Psoas muscle (tissue), 8 donors: Measurements from ENCODE around the gene TEAD4. TPM values are rescaled to one million over a fixed set of nuclear protein-coding genes. Genes with fewer than 3 reads are reported as not detected.
A peak's percentile ranks its signal among the peaks of the same experiment; 100 is the strongest.

Experiments used
- ATAC-seq, 4 donors: fragments of 200-7000 bp; cut with Tn5 transposase; one replicate each; pipeline ENCODE4 v1.9.1; 2020; ENCODE audit warnings: moderate library complexity in 3 of 4, mild to moderate bottlenecking in 2 of 4
- DNase-seq, 2 donors: peaks; one replicate each; pipeline ENCODE4 v3.0.0-alpha.2; 2020
- H3K27ac ChIP-seq: fragments of 200-600 bp; one replicate; pipeline ENCODE4 v1.8.0; 2022
- H3K27me3 ChIP-seq, 3 donors: fragments of 200-600 bp in 1 of 3; one replicate each; pipeline versions ENCODE4 v1.6.1 to v1.8.0; 2013 to 2022; ENCODE audit warnings: low read length in 2 of 3, mild to moderate bottlenecking in 2 of 3, moderate library complexity in 1 of 3; ENCODE audit not compliant: insufficient read depth in 3 of 3
- H3K36me3 ChIP-seq, 2 donors: fragments of 200-600 bp in 1 of 2; one replicate each; pipeline versions ENCODE4 v1.6.1 to v1.8.0; 2013 to 2022; ENCODE audit warnings: low read depth in 1 of 2, mild to moderate bottlenecking in 1 of 2, moderate library complexity in 1 of 2; ENCODE audit not compliant: insufficient read depth in 1 of 2
- H3K4me1 ChIP-seq: fragments of 200-600 bp; one replicate; pipeline ENCODE4 v1.8.0; 2022
- H3K4me3 ChIP-seq: fragments of 200-600 bp; one replicate; pipeline ENCODE4 v1.8.0; 2022; ENCODE audit warnings: mild to moderate bottlenecking
- H3K9me3 ChIP-seq: fragments of 200-600 bp; one replicate; pipeline ENCODE4 v1.8.0; 2022
- CTCF ChIP-seq: fragments of 200-600 bp; IDR thresholded peaks from one replicate; pipeline ENCODE4 v1.8.0; 2022; ENCODE audit warnings: antibody characterized with exemption
- WGBS, 3 donors: extraction: QIAGEN DNeasy Blood & Tissue Kit; methylation state at CpG; one replicate each; pipeline versions ENCODE4 v1.1.6 to v1.1.7; 2013; 5-methylcytosine and 5-hydroxymethylcytosine counted together
- intact Hi-C, 2 donors: fragments of 100-400 bp; cut with DNase I; formaldehyde crosslinking; loops; one replicate each; pipeline versions ENCODE4 v1.11.0 to v1.14.2; 2022
- polyA plus RNA-seq, 3 donors: library from polyadenylated mRNA; stranded (reverse); fragments of 200-250 nt; gene quantifications; one replicate each; pipeline ENCODE4 v1.2.3, GENCODE V29; 2013
- total RNA-seq, 4 donors: library from RNA; stranded (reverse); fragmentation: NEBNext Ultra II Directional in 2 of 4; extraction: Animal tissue kit (Norgen Biotek cat#: 25700) in 2 of 4; gene quantifications; one replicate each; pipeline versions ENCODE4 v1.2.1 to v1.2.4, GENCODE V29; 2021 to 2023
- donor health status: healthy with polysubstance abuse.
- donor health status: DM: no; HTN: no; CAD: no; lungs with moderate emphysema.
- donor health status: Bipolar disorder and iron deficiency.
- donor health status: healthy.
- donor health status: DM: yes; HTN: yes; CAD: no.
- donor health status: DM: no; HTN: no; CAD: no.
- donor health status: DM: no; HTN: no; CAD: no.
- donor health status: DM: yes; HTN: yes; CAD: no.

TEAD4 gene
- total and polyA plus RNA-seq, 7 donors = 71.2 to 236 (median 96.2) TPM

- Histone ChIP-seq H3K36me3 (peaks cover 0 to 41% of the 10 kb centered on the region in 2 donors), H3K27ac (no peak overlapping the region), H3K4me1 (peaks cover 50% of the 10 kb centered on the region), H3K4me3 (no peak overlapping the region), H3K27me3 (no peaks in the 10 kb centered on the region), H3K9me3 (no peaks in the 10 kb centered on the region)
- WGBS, 3 donors = 75 to 95% (median 78%) methylated on average over 4 of the region's 4 CpGs
- ATAC-seq = peak in 1 of 4 donors; percentile 1
- no peak for TF ChIP-seq CTCF
- no peak for DNase-seq
- intact Hi-C loops = loop anchor here (2.0 to 10.0 kb wide), 3 partner anchors 158 to 191 kb away; partner anchors contain the start of gene TEX52 (in 1 of the 2)
Observed at GRCh38 chr12:3042826-3043225, 83.6 kb downstream of the TEAD4 start.

- Histone ChIP-seq H3K27ac (peak overlapping the region; percentile 6), H3K27me3 (no peaks in the 10 kb centered on the region), H3K4me3 (no peak overlapping the region), H3K36me3 (peaks cover 0 to 35% of the 10 kb centered on the region in 2 donors), H3K4me1 (peaks cover 50% of the 10 kb centered on the region), H3K9me3 (no peaks in the 10 kb centered on the region)
- intact Hi-C loops = loop anchor here (2.0 to 10.0 kb wide), 3 partner anchors 159 to 191 kb away; partner anchors contain the start of gene TEX52 (in 1 of the 2)
- DNase-seq (no peak), ATAC-seq (no peak)
- no peak for TF ChIP-seq CTCF
- 94 to 98% (median 96%) methylated on average over 7 of the region's 7 CpGs for WGBS, 3 donors
Observed at GRCh38 chr12:3043406-3043805, 84.2 kb downstream of the TEAD4 start.

DNA sequence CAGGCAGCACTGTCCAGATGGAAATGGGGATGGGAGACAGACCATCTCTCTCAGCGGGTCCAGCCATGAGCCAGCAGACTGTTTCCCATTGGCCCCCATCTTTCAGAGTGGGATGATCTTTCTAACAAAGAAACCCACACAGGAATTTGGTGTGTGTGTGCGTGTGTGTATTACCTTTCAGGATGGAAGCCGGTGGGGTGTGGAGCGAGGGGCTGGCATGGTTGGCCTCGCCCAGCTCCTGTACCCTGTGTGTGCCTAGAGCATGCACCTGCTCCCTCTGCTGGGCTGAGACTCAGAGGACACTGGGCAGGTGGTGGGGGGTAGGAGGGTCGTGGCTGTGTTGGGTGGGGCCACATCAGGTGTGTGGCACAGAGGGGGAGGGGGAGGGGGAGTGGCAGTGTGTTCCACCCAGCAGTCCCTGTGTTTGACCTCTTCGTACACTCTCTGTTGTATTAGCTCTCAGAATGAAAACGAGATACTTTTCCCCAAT lies 85.0 kb downstream of the TEAD4 start:
- 78 to 87% (median 82%) methylated on average over 7 to 8 of the region's 8 CpGs for WGBS, 3 donors
- intact Hi-C loops = loop anchor here (5.0 to 10.0 kb wide), 2 partner anchors 189 to 192 kb away; partner anchors contain the start of gene TEX52 (in 1 of the 2)

GRCh38 chr12:3045494-3045893 lies 86.3 kb downstream of the TEAD4 start:
- no peaks in the 10 kb centered on the region for H3K9me3 ChIP-seq
- no peak overlapping the region for H3K4me3 ChIP-seq
- DNase-seq (no peak), ATAC-seq (no peak)
- no peak for TF ChIP-seq CTCF
- no peaks in the 10 kb centered on the region for H3K27me3 ChIP-seq
- peaks cover 0 to 14% of the 10 kb centered on the region in 2 donors for H3K36me3 ChIP-seq
- H3K27ac ChIP-seq = peak overlapping the region; percentile 76
- 85 to 92% (median 85%) methylated on average over 5 of the region's 5 CpGs for WGBS, 3 donors
- intact Hi-C loops = loop anchor here in 1 of 2 donors (10.0 kb wide), 1 partner anchor 191 kb away; the partner anchor contains the start of gene TEX52
- H3K4me1 ChIP-seq = peaks cover 56% of the 10 kb centered on the region

More for the DNA sequence above, 85.0 kb downstream of the TEAD4 start:
- no peak for TF ChIP-seq CTCF
- Histone ChIP-seq H3K27me3 (no peaks in the 10 kb centered on the region), H3K9me3 (no peaks in the 10 kb centered on the region), H3K27ac (peak overlapping the region; percentile 6), H3K4me1 (peaks cover 50% of the 10 kb centered on the region), H3K4me3 (no peak overlapping the region), H3K36me3 (peaks cover 0 to 27% of the 10 kb centered on the region in 2 donors)
- no peak for DNase-seq
- ATAC-seq = no peak
